Measurements from ENCODE around the gene FBF1.
"Not testable (repeated sequence)": the region's sequence is repeated elsewhere in the genome, so short reads cannot be mapped to it uniquely, and the experiment has no call there.

The FBF1 gene

GRCh38 chr17:75979705-75980187, 38.9 kb upstream of the FBF1 start:
- H3K4me1 ChIP-seq = peaks cover 38 to 74% (median 51%) of the 10 kb centered on the region in 10 experiments
- peak overlapping the region; percentile 76 to 97 (median 86) for H3K4me3 ChIP-seq
- H4K20me1 ChIP-seq = no peaks in the 10 kb centered on the region; a peak in 1 of 22 replicates
- peak overlapping the region; percentile 89 to 98 (median 96) for H3K9ac ChIP-seq
- no peak for TF ChIP-seq Cebpa-rat (IDR thresholded peaks at IDR 0.05)
- H3K27ac ChIP-seq = peak overlapping the region; percentile 94 to 99 (median 98)
- H3K36me3 ChIP-seq = peaks cover 0 to 20% (median 10%) of the 10 kb centered on the region in 11 experiments; a peak in 9 of 22 replicates
- H3K27me3 ChIP-seq = no peaks in the 10 kb centered on the region
- no peaks in the 10 kb centered on the region for H3K9me3 ChIP-seq (replicated peaks in 1 of 11)
- peak overlapping the region; percentile 74 to 97 (median 90) for H3K4me2 ChIP-seq

- no peak for TF ChIP-seq Cebpa-rat (IDR thresholded peaks at IDR 0.05)
- Histone ChIP-seq H3K27ac (peak within 1 kb of the TSS; percentile 94 to 99 (median 98)), H3K4me1 (peaks cover 38 to 74% (median 51%) of the 10 kb centered on the region in 10 experiments)
Measured at GRCh38 chr17:75978938-75979704, 38.3 kb upstream of the FBF1 start, which contains the start of the genes ACOX1 and TEN1. ACOX1 (minus strand) TSS chr17:75979166; CDS start chr17:75979073, 93 bp downstream. TEN1 (plus strand) TSS chr17:75979240; CDS start chr17:75986193, 6,953 bp downstream.

GRCh38 chr17:75976175-75976848, 35.5 kb upstream of the FBF1 start:
- peak overlapping the region in 1 of 10 experiments; percentile 85; a peak in 1 of 20 replicates for H3K4me3 ChIP-seq
- H3K9ac ChIP-seq = peak overlapping the region in 4 of 11 experiments; percentile 5 to 97 (median 40); a peak in 6 of 22 replicates
- H3K27ac ChIP-seq = peak overlapping the region in 4 of 11 experiments; percentile 0 to 29 (median 8); a peak in 3 of 22 replicates
- H3K27me3 ChIP-seq = no peaks in the 10 kb centered on the region
- TF ChIP-seq Cebpa-rat (IDR thresholded peaks at IDR 0.05) = no peak
- H4K20me1 ChIP-seq = no peaks in the 10 kb centered on the region; a peak in 2 of 22 replicates
- H3K4me2 ChIP-seq = peak overlapping the region; percentile 74 to 93 (median 86); a peak in 21 of 22 replicates
- peaks cover 38 to 66% (median 54%) of the 10 kb centered on the region in 10 experiments for H3K4me1 ChIP-seq
- no peaks in the 10 kb centered on the region for H3K9me3 ChIP-seq (replicated peaks in 1 of 11)
- H3K36me3 ChIP-seq = peaks cover 9 to 55% (median 34%) of the 10 kb centered on the region in 11 experiments

More at GRCh38 chr17:75978938-75979704, 38.3 kb upstream of the FBF1 start, which contains the start of the genes ACOX1 and TEN1:
- peaks cover 0 to 26% (median 7%) of the 10 kb centered on the region in 11 experiments; a peak in 12 of 22 replicates for H3K36me3 ChIP-seq
- H3K27me3 ChIP-seq = no peaks in the 10 kb centered on the region
- peak within 1 kb of the TSS; percentile 76 to 97 (median 86) for H3K4me3 ChIP-seq
- peak within 1 kb of the TSS; percentile 74 to 97 (median 90) for H3K4me2 ChIP-seq
- no peaks in the 10 kb centered on the region; a peak in 1 of 22 replicates for H4K20me1 ChIP-seq
- no peaks in the 10 kb centered on the region for H3K9me3 ChIP-seq (replicated peaks in 1 of 11)
- peak within 1 kb of the TSS; percentile 89 to 98 (median 96) for H3K9ac ChIP-seq

- Histone ChIP-seq H4K20me1 (no peaks in the 10 kb centered on the region; a peak in 2 of 22 replicates), H3K4me3 (no peak overlapping the region), H3K9me3 (replicated peaks in 1 of 11) (no peaks in the 10 kb centered on the region), H3K4me2 (peak overlapping the region; percentile 74 to 93 (median 86); a peak in 21 of 22 replicates), H3K9ac (peak overlapping the region in 4 of 11 experiments; percentile 5 to 97 (median 40); a peak in 5 of 22 replicates), H3K36me3 (peaks cover 15 to 60% (median 34%) of the 10 kb centered on the region in 11 experiments), H3K27ac (peak overlapping the region in 3 of 11 experiments; percentile 4 to 29 (median 11); a peak in 4 of 22 replicates), H3K27me3 (no peaks in the 10 kb centered on the region), H3K4me1 (peaks cover 37 to 66% (median 57%) of the 10 kb centered on the region in 10 experiments)
- no peak for TF ChIP-seq Cebpa-rat (IDR thresholded peaks at IDR 0.05)
Measured at GRCh38 chr17:75975757-75976174, 34.9 kb upstream of the FBF1 start.

GRCh38 chr17:75975187-75975586, 34.3 kb upstream of the FBF1 start:
- H3K4me1 ChIP-seq = peaks cover 35 to 66% (median 57%) of the 10 kb centered on the region in 10 experiments
- H3K27ac ChIP-seq; H3K4me3 ChIP-seq; H3K9me3 ChIP-seq (replicated peaks in 1 of 11); H4K20me1 ChIP-seq; H3K9ac ChIP-seq; H3K27me3 ChIP-seq: not testable (repeated sequence)
- peak overlapping the region in 7 of 11 experiments; percentile 74 to 93 (median 86); a peak in 12 of 22 replicates for H3K4me2 ChIP-seq
- H3K36me3 ChIP-seq = peaks cover 15 to 63% (median 36%) of the 10 kb centered on the region in 11 experiments

GRCh38 chr17:75970626-75971025, 29.8 kb upstream of the FBF1 start:
- Histone ChIP-seq H3K27ac (peak overlapping the region; percentile 68 to 88 (median 79); a peak in 21 of 22 replicates), H3K4me2 (peak overlapping the region; percentile 50 to 89 (median 80)), H3K4me1 (peaks cover 17 to 50% (median 40%) of the 10 kb centered on the region in 10 experiments), H3K36me3 (peaks cover 18 to 88% (median 58%) of the 10 kb centered on the region in 11 experiments), H4K20me1 (no peaks in the 10 kb centered on the region; a peak in 1 of 22 replicates), H3K4me3 (peak overlapping the region in 2 of 10 experiments; percentile 39 to 53; a peak in 2 of 20 replicates), H3K9ac (peak overlapping the region; percentile 38 to 70 (median 60); a peak in 18 of 22 replicates), H3K9me3 (replicated peaks in 1 of 11) (0 out of 22 replicates have a peak, but pooled peaks cover 0 to 5% (median 0%) of the 10 kb centered on the region in 11 experiments), H3K27me3 (no peaks in the 10 kb centered on the region)
- no peak for TF ChIP-seq Cebpa-rat (IDR thresholded peaks at IDR 0.05)

GRCh38 chr17:75970011-75970523, 29.2 kb upstream of the FBF1 start:
- Histone ChIP-seq H3K27ac (peak overlapping the region; percentile 68 to 88 (median 79); a peak in 21 of 22 replicates), H3K9ac (peak overlapping the region; percentile 38 to 70 (median 60); a peak in 19 of 22 replicates), H4K20me1 (no peaks in the 10 kb centered on the region; a peak in 1 of 22 replicates), H3K9me3 (replicated peaks in 1 of 11) (peaks cover 0 to 5% (median 0%) of the 10 kb centered on the region in 11 experiments; a peak in 1 of 22 replicates), H3K4me1 (peaks cover 16 to 45% (median 36%) of the 10 kb centered on the region in 10 experiments), H3K27me3 (no peaks in the 10 kb centered on the region), H3K4me2 (peak overlapping the region; percentile 50 to 89 (median 80)), H3K36me3 (peaks cover 18 to 88% (median 62%) of the 10 kb centered on the region in 11 experiments), H3K4me3 (peak overlapping the region in 4 of 10 experiments; percentile 15 to 53 (median 35); a peak in 5 of 20 replicates)
- peak in 9 of 11 experiments; percentile 42 to 82 (median 66); a peak in 14 of 22 replicates for TF ChIP-seq Cebpa-rat (IDR thresholded peaks at IDR 0.05)

- not testable (repeated sequence) for H4K20me1 ChIP-seq; H3K9me3 ChIP-seq (replicated peaks in 1 of 11); H3K4me3 ChIP-seq; H3K27me3 ChIP-seq
- Histone ChIP-seq H3K27ac (peak overlapping the region in 9 of 11 experiments; percentile 49 to 88 (median 81); a peak in 18 of 22 replicates), H3K9ac (peak overlapping the region in 3 of 11 experiments; percentile 14 to 70 (median 62); a peak in 5 of 22 replicates), H3K4me2 (peak overlapping the region; percentile 50 to 89 (median 80); a peak in 18 of 22 replicates), H3K36me3 (peaks cover 23 to 87% (median 64%) of the 10 kb centered on the region in 11 experiments), H3K4me1 (peaks cover 18 to 48% (median 40%) of the 10 kb centered on the region in 10 experiments)
Measured at GRCh38 chr17:75969044-75969443, 28.2 kb upstream of the FBF1 start.
